RWPE2 (cell line): ENCODE results near the gene IL16.
"Not testable (repeated sequence)": the region's sequence is repeated elsewhere in the genome, so short reads cannot be mapped to it uniquely, and the experiment has no call there.

Experiments
- ATAC-seq: fragments of 200-7000 bp; cut with Tn5 transposase; 3 replicates; pipeline ENCODE4 v1.9.1; 2021; ENCODE audit warnings: low read depth
- DNase-seq: peaks from one replicate; pipeline ENCODE4 v3.0.0-alpha.2; 2020; ENCODE audit warnings: low spot score
- H3K27ac ChIP-seq: fragments of 450-650 bp; 2 replicates; pipeline ENCODE4 v1.5.1; 2017; ENCODE audit warnings: mild to moderate bottlenecking; ENCODE audit not compliant: poor library complexity, severe bottlenecking
- H3K27me3 ChIP-seq: fragments of 250-450 bp; sonication (Bioruptor Pico); 2 replicates; pipeline ENCODE4 v1.5.1; 2021; ENCODE audit warnings: mild to moderate bottlenecking, moderate library complexity; ENCODE audit not compliant: insufficient read depth, poor library complexity, severe bottlenecking
- H3K36me3 ChIP-seq: fragments of 250-450 bp; sonication (Bioruptor Pico); 2 replicates; pipeline ENCODE4 v1.5.1; 2020; ENCODE audit warnings: low read depth, mild to moderate bottlenecking, moderate library complexity
- H3K4me1 ChIP-seq: fragments of 250-450 bp; sonication (Bioruptor Pico); 2 replicates; pipeline ENCODE4 v1.5.1; 2021; ENCODE audit warnings: mild to moderate bottlenecking, moderate library complexity; ENCODE audit not compliant: insufficient read depth, poor library complexity, severe bottlenecking
- H3K4me3 ChIP-seq: fragments of 250-450 bp; sonication (Bioruptor Pico); 2 replicates; pipeline ENCODE4 v1.5.1; 2021; ENCODE audit warnings: mild to moderate bottlenecking, moderate library complexity; ENCODE audit not compliant: severe bottlenecking
- H3K9me3 ChIP-seq: fragments of 250-450 bp; sonication (Bioruptor Pico); 2 replicates; pipeline ENCODE4 v1.5.1; 2021; ENCODE audit warnings: mild to moderate bottlenecking, moderate library complexity; ENCODE audit not compliant: severe bottlenecking
- TF ChIP-seq, protein P1 (sequence below): fragments of 450-650 bp; IDR thresholded peaks from one replicate; pipeline ENCODE4 v1.5.1; 2017; ENCODE audit warnings: mild to moderate bottlenecking, moderate library complexity; ENCODE audit not compliant: poor library complexity, severe bottlenecking

IL16 gene

DNA sequence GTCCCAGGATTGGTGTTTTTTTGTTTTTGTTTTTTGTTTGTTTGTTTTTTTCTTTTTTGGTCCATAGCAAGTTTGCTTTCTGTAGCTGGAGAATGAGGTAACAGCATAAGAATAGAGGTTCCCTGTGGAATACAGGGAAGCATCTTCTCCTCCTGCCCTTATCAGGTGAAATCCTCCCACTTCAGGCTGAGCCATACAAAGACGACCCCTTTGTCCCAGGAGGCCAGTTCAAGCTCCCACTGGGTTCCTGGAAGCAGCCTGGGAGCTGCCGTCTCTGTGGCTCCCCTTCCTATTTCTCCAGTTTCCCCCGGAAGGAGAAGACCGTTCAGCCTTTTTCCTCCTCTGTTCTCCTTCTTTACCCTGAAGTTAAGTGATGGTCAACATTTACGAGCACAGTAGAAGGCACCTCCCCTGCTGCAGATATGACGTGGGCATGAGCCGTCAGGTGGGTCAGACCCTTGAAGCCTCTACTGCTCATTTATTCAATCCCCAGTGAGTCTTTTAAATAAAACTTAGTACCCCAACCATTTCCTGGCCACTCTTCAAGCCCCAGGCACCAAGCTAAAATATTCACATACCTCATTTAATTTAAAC, 1.1 kb downstream of the IL16 start:
- TF ChIP-seq, protein P1, sequence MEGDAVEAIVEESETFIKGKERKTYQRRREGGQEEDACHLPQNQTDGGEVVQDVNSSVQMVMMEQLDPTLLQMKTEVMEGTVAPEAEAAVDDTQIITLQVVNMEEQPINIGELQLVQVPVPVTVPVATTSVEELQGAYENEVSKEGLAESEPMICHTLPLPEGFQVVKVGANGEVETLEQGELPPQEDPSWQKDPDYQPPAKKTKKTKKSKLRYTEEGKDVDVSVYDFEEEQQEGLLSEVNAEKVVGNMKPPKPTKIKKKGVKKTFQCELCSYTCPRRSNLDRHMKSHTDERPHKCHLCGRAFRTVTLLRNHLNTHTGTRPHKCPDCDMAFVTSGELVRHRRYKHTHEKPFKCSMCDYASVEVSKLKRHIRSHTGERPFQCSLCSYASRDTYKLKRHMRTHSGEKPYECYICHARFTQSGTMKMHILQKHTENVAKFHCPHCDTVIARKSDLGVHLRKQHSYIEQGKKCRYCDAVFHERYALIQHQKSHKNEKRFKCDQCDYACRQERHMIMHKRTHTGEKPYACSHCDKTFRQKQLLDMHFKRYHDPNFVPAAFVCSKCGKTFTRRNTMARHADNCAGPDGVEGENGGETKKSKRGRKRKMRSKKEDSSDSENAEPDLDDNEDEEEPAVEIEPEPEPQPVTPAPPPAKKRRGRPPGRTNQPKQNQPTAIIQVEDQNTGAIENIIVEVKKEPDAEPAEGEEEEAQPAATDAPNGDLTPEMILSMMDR = no peak
- no peaks in the 10 kb centered on the region for H3K27me3 ChIP-seq
- no peaks in the 10 kb centered on the region for H3K4me1 ChIP-seq
- no peak overlapping the region for H3K27ac ChIP-seq
- ATAC-seq (no peak), DNase-seq (no peak)
- H3K36me3 ChIP-seq = no peaks in the 10 kb centered on the region
- H3K9me3 ChIP-seq = no peaks in the 10 kb centered on the region
- H3K4me3 ChIP-seq = no peak overlapping the region

DNA sequence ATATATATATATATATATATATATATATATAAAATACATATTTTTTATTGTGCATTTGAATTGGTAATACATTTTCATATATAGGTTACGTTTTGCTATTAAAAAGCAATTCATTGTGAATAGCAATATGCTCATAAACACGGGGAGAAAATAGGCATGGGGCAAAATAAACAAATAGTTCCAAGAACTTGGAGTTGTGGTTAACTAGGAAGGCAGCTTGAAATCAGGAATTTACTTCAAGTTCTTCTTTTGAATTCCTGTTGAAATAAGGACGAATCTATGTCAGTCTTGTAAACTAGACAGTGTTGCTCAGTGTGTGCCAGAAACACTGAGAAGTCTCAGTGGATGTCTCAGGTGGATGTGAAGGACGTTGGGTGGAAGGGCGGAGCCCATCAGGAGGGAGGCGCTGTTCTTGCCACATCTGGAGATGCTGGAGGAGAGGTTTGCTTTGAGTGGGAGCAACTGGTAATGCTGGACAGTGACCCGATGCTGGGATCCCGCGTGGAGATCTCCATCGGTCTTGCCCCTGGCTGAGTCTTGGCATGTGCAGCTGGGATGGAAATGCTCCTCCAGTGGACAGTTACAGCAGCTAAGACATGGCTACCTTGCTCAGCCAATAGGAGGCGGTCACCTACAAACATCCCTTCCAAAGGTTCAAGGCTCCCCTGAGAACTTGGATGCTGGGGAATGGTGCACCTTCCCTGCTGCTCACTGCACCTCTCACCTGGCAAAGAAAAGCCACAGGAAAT, 2.5 kb downstream of the IL16 start:
- no peaks in the 10 kb centered on the region for H3K36me3 ChIP-seq
- no peaks in the 10 kb centered on the region for H3K4me1 ChIP-seq
- no peaks in the 10 kb centered on the region for H3K27me3 ChIP-seq
- ATAC-seq (no peak), DNase-seq (no peak)
- TF ChIP-seq, protein P1 = no peak
- no peak overlapping the region for H3K4me3 ChIP-seq
- no peak overlapping the region for H3K27ac ChIP-seq
- no peaks in the 10 kb centered on the region for H3K9me3 ChIP-seq

DNA sequence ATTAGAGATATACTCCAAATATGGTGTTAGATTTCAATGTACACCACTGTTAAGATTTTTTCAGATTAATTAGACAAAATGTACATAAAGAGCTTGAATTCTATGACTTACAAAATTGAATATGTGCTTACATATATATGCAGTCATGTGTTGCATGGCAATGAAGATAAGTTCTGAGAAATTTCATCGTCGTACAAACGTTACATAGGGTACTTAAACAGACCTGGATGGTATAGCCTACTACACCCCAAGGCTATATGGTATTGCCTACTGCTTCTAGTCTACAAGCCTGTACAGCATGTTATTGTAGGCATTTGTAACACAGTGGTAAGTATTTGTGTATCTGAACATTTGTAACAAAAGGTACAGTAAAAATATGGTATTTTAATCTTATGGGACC, 9.3 kb downstream of the IL16 start:
- Histone ChIP-seq H3K36me3 (no peaks in the 10 kb centered on the region), H3K27ac (no peak overlapping the region), H3K4me3 (no peak overlapping the region), H3K4me1 (peaks cover 4% of the 10 kb centered on the region), H3K9me3 (peaks cover 6% of the 10 kb centered on the region), H3K27me3 (no peaks in the 10 kb centered on the region)
- no peak for ATAC-seq
- TF ChIP-seq, protein P1 = no peak
- no peak for DNase-seq

DNA sequence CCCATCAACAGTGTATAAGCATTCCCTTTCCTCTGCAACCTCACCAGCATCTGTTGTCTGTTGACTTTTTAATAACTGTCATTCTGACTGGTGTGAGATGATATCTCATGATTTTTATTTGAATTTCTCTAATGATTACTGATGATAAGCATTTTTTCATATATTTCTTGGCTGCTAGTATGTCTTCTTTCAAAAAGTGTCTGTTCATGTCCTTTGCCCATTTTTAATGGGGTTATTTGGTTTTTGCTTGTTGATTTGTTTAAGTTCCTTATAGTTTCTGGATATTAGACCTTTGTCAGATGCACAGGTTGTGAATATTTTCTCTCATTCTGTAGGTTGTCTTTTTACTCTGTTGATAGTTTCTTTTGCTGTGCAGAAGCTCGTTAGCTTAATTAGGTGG, 11.3 kb downstream of the IL16 start:
- H3K27ac ChIP-seq, ATAC-seq, DNase-seq, H3K4me1 ChIP-seq, H3K27me3 ChIP-seq, H3K4me3 ChIP-seq, H3K9me3 ChIP-seq, H3K36me3 ChIP-seq: not testable (repeated sequence)

DNA sequence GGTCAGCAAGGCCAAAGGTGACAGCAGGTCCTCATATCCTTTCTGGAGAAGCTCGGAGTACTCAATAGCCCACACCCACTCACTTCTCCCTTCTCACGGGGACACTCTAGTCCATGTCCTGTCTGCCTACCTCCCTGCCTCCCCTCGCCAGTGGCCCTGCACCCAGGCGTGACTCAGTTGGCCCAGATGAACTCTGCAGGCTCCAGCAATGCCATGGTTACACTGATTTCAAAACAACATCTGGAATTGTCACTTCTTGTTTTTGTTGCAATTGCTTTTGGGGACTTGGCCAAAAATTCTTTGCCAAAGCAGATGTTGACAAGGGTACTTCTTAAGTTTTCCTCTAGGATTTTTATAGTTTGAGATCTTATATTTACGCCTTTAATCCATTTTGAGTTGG, 13.0 kb downstream of the IL16 start:
- TF ChIP-seq, protein P1 = no peak
- ATAC-seq (no peak), DNase-seq (no peak)
- H3K4me3 ChIP-seq = no peak overlapping the region
- H3K27me3 ChIP-seq = no peaks in the 10 kb centered on the region
- no peaks in the 10 kb centered on the region for H3K36me3 ChIP-seq
- H3K9me3 ChIP-seq = peaks cover 6% of the 10 kb centered on the region
- no peak overlapping the region for H3K27ac ChIP-seq
- H3K4me1 ChIP-seq = peaks cover 4% of the 10 kb centered on the region
